ENCODE results near the gene NR6A1.

Gene NR6A1

GRCh38 chr9:124673063-124673462 lies 98.0 kb downstream of the NR6A1 start:
- H3K9me3 Mint-ChIP-seq: peaks cover 4% of the 10 kb centered on the region
- no peak overlapping the region for H3K27ac Mint-ChIP-seq
- peaks cover 8% of the 10 kb centered on the region for H3K4me1 Mint-ChIP-seq
- no peaks in the 10 kb centered on the region for H3K27me3 Mint-ChIP-seq
- ATAC-seq (peak; percentile 52), DNase-seq (no peak)
- H3K4me3 Mint-ChIP-seq: no peak overlapping the region
- H3K36me3 Mint-ChIP-seq (ENCODE audit: low read depth): no peaks in the 10 kb centered on the region

DNA sequence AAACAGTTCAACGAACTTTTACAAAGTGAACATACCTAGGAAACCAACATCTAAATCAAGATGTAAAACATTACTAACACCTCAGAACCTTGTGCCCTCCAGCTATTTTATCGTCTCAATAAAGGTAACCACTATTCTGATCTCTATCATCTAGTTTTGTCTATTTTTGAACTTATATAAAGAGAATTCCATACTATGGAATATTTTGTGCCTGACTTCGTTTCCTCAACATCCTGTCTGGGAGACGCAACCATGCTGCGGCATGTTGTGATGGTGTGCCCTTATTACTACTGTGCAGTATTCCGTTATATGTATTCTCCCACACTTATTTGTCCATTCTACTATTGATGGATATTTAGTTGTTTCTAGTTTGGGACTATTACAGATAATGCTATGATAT lies 99.2 kb downstream of the NR6A1 start:
- Mint-ChIP-seq H3K4me1 (peaks cover 8% of the 10 kb centered on the region), H3K4me3 (no peak overlapping the region), H3K9me3 (peaks cover 4% of the 10 kb centered on the region), H3K36me3 (ENCODE audit: low read depth) (no peaks in the 10 kb centered on the region), H3K27ac (no peak overlapping the region), H3K27me3 (no peaks in the 10 kb centered on the region)
- DNase-seq (no peak), ATAC-seq (no peak)

GRCh38 chr9:124666642-124667041 lies 104.5 kb downstream of the NR6A1 start:
- no peak for ATAC-seq
- H3K27ac Mint-ChIP-seq: no peak overlapping the region

DNA sequence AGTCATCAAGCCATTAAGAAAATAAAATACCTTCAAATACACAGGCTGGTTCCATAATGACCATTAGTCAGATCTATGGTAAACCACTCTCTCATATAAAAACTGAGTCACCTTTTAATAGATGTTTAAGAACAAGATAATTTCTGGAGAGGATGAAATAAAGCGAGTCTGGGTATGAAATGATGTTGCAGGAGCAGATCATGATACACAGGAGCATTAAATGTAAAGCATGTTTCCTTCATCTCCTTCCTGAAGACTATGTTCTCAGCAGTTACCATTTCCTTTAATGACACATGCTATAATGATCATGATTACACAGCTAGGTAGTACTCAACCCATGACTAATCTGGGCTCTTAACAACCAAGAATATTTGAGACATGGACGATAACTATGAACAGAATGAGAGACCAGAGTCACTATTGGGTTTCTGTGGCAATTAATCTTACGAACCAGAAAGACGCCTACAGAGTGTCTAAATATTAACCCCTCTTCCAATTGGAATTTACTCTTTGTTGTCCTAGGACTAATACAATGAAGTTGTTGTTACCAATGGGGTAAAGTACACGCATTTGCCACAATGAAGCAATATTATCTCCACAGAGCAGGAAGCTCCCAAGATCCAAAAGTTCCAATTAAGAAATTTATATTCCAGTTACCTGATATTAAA lies 105.6 kb downstream of the NR6A1 start:
- peaks cover 7% of the 10 kb centered on the region for H3K4me1 Mint-ChIP-seq
- no peak overlapping the region for H3K4me3 Mint-ChIP-seq
- no peaks in the 10 kb centered on the region for H3K9me3 Mint-ChIP-seq
- no peak for DNase-seq
- no peak for ATAC-seq
- H3K27ac Mint-ChIP-seq: no peak overlapping the region
- no peaks in the 10 kb centered on the region for H3K36me3 Mint-ChIP-seq (ENCODE audit: low read depth)
- peaks cover 2% of the 10 kb centered on the region for H3K27me3 Mint-ChIP-seq

More at GRCh38 chr9:124666642-124667041, 104.5 kb downstream of the NR6A1 start:
- no peaks in the 10 kb centered on the region for H3K4me1 Mint-ChIP-seq
- H3K4me3 Mint-ChIP-seq: no peak overlapping the region
- H3K36me3 Mint-ChIP-seq (ENCODE audit: low read depth): no peaks in the 10 kb centered on the region
- H3K9me3 Mint-ChIP-seq: no peaks in the 10 kb centered on the region
- no peak for DNase-seq
- no peaks in the 10 kb centered on the region for H3K27me3 Mint-ChIP-seq

GRCh38 chr9:124664143-124664542 lies 107.0 kb downstream of the NR6A1 start:
- DNase-seq (no peak), ATAC-seq (no peak)
- no peak overlapping the region for H3K4me3 Mint-ChIP-seq
- H3K27me3 Mint-ChIP-seq: peaks cover 2% of the 10 kb centered on the region
- H3K36me3 Mint-ChIP-seq (ENCODE audit: low read depth): no peaks in the 10 kb centered on the region
- no peak overlapping the region for H3K27ac Mint-ChIP-seq
- H3K4me1 Mint-ChIP-seq: peaks cover 20% of the 10 kb centered on the region
- no peaks in the 10 kb centered on the region for H3K9me3 Mint-ChIP-seq

DNA sequence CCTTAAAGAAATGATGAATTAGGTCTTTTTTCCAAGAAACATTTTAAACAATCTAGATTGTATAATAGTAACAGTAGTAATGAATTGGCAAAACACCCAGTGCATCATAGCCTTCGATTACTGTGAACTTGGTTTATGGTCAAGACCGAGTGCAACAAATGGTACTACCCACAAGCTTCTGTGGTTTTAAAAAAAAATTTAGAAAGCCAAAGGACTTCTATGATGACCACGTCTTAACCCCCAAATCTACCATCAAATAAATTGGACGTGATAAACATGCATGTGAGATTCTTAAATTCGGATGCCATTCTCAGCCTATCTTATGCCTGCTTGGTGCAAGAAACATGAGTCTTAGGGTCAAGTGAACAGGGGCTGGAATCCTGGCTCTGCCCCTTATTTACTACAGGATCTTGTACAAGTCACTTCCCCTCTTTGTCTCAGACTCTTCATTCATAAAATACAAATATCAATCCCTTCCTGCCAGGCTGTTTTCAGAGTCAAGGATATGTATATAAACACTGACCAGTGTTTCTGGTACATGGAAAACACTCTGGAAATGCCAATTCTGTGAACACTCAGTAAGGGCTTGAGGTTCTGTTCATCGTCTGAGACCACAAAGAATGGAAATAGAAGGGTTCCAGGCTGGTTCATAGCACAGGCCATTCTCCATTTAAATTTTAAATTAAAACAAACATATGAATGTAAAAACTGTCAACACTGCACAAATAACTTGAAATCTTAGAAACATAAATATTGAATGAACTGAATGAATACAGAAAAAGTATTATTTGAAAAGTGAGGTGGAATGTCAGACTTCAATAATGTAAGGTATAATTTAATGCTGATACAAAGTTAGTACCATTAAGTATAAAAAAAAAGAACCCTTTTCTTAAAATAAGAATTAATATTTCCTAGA lies 107.8 kb downstream of the NR6A1 start:
- Mint-ChIP-seq H3K4me3 (no peak overlapping the region), H3K27ac (no peak overlapping the region), H3K4me1 (peaks cover 28% of the 10 kb centered on the region), H3K36me3 (ENCODE audit: low read depth) (no peaks in the 10 kb centered on the region), H3K27me3 (peaks cover 2% of the 10 kb centered on the region), H3K9me3 (no peaks in the 10 kb centered on the region)
- ATAC-seq (no peak), DNase-seq (no peak)

- H3K27ac Mint-ChIP-seq: no peak overlapping the region
- peaks cover 34% of the 10 kb centered on the region for H3K4me1 Mint-ChIP-seq
- H3K9me3 Mint-ChIP-seq: no peaks in the 10 kb centered on the region
- ATAC-seq (no peak), DNase-seq (no peak)
- H3K36me3 Mint-ChIP-seq (ENCODE audit: low read depth): no peaks in the 10 kb centered on the region
- peaks cover 2% of the 10 kb centered on the region for H3K27me3 Mint-ChIP-seq
- no peak overlapping the region for H3K4me3 Mint-ChIP-seq
Observed at GRCh38 chr9:124662561-124662960, 108.5 kb downstream of the NR6A1 start.

GRCh38 chr9:124661271-124661670 lies 109.8 kb downstream of the NR6A1 start:
- no peaks in the 10 kb centered on the region for H3K36me3 Mint-ChIP-seq (ENCODE audit: low read depth)

DNA sequence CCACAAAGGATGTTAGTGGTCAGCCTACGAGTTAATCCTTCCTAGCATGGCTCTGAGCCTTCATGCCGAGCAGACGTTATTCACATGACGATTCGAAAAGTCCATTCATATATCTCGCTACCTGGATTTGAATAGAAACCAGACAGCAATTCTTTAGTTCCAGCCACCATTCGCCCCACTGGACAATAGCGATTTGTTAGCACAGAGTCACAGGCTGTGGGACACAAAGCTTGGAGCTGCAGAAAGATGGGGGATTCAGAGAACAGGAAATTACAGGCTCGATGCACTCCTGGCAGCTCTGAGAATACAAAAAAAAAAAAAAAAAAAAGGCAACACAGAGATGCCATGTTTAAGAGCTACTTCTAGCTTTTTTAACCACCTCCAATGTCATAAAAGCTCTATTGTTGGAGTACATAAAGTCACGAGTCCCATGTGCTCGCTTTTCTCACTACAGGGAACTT lies 110.7 kb downstream of the NR6A1 start:
- DNase-seq (peak; percentile 8), ATAC-seq (no peak)
- H3K4me3 Mint-ChIP-seq: peak overlapping the region; percentile 93
- H3K4me1 Mint-ChIP-seq: peaks cover 34% of the 10 kb centered on the region
- H3K9me3 Mint-ChIP-seq: no peaks in the 10 kb centered on the region
- peaks cover 2% of the 10 kb centered on the region for H3K27me3 Mint-ChIP-seq
- H3K36me3 Mint-ChIP-seq (ENCODE audit: low read depth): no peaks in the 10 kb centered on the region
- H3K27ac Mint-ChIP-seq: peak overlapping the region; percentile 40

More at GRCh38 chr9:124661271-124661670, 109.8 kb downstream of the NR6A1 start:
- ATAC-seq (no peak), DNase-seq (no peak)
- Mint-ChIP-seq H3K4me1 (peaks cover 34% of the 10 kb centered on the region), H3K9me3 (no peaks in the 10 kb centered on the region), H3K27me3 (peaks cover 2% of the 10 kb centered on the region), H3K4me3 (no peak overlapping the region), H3K27ac (no peak overlapping the region)

GRCh38 chr9:124659099-124659659 lies 111.9 kb downstream of the NR6A1 start:
- peak; percentile 42 for ATAC-seq
- H3K4me1 Mint-ChIP-seq: peaks cover 34% of the 10 kb centered on the region
- H3K27me3 Mint-ChIP-seq: peaks cover 2% of the 10 kb centered on the region
- no peaks in the 10 kb centered on the region for H3K9me3 Mint-ChIP-seq
- peak overlapping the region; percentile 93 for H3K4me3 Mint-ChIP-seq
- H3K36me3 Mint-ChIP-seq (ENCODE audit: low read depth): no peaks in the 10 kb centered on the region
- peak overlapping the region; percentile 89 for H3K27ac Mint-ChIP-seq
- DNase-seq: peak; percentile 58

- Mint-ChIP-seq H3K4me1 (peaks cover 34% of the 10 kb centered on the region), H3K9me3 (no peaks in the 10 kb centered on the region), H3K4me3 (peak overlapping the region; percentile 93), H3K27ac (peak overlapping the region; percentile 89), H3K27me3 (peaks cover 2% of the 10 kb centered on the region), H3K36me3 (ENCODE audit: low read depth) (no peaks in the 10 kb centered on the region)
- ATAC-seq (peak; percentile 98), DNase-seq (peak; percentile 44)
Observed at GRCh38 chr9:124658165-124659017, 112.7 kb downstream of the NR6A1 start.

- Mint-ChIP-seq H3K36me3 (ENCODE audit: low read depth) (no peaks in the 10 kb centered on the region), H3K4me1 (peaks cover 34% of the 10 kb centered on the region), H3K27me3 (peaks cover 2% of the 10 kb centered on the region), H3K27ac (no peak overlapping the region), H3K4me3 (peak overlapping the region; percentile 93), H3K9me3 (no peaks in the 10 kb centered on the region)
- no peak for ATAC-seq
- no peak for DNase-seq
Observed at GRCh38 chr9:124657516-124657915, 113.6 kb downstream of the NR6A1 start.

DNA sequence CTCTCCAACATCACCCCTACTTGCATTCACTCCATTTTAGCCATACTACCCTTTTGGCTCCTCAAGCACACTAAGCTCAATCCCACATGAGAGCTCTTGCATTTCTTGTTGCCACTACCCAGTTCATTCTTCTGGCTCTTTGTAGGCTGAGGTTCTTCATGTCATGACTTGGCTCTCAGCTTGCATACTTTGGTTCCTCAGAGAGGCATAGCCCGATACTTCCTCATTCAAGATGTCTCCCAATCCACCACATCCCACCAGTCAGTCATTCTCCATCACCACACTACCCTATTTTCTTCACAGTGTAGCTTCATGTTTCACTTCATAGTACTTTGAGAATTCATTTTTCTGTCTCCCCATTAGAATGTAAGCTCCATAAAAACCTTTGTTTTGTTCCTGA lies 116.7 kb downstream of the NR6A1 start:
- DNase-seq (no peak), ATAC-seq (no peak)
- Mint-ChIP-seq H3K9me3 (no peaks in the 10 kb centered on the region), H3K36me3 (ENCODE audit: low read depth) (no peaks in the 10 kb centered on the region), H3K4me3 (no peak overlapping the region), H3K4me1 (peaks cover 20% of the 10 kb centered on the region), H3K27me3 (no peaks in the 10 kb centered on the region), H3K27ac (no peak overlapping the region)
